Stomach smooth muscle (tissue), 2 donors: ENCODE data around the gene SFSWAP.

Source experiments
- H3K27ac ChIP-seq: one replicate; pipeline ENCODE4 v1.7.0; 2013; ENCODE audit warnings: mild to moderate bottlenecking, low read length, inconsistent platforms
- H3K27me3 ChIP-seq, 2 donors: one replicate each; pipeline ENCODE4 v1.7.0; 2013; ENCODE audit warnings: low read length in 2 of 2; ENCODE audit not compliant: insufficient read depth in 2 of 2, control insufficient read depth in 1 of 2
- H3K36me3 ChIP-seq, 2 donors: one replicate each; pipeline ENCODE4 v1.7.0; 2013; ENCODE audit warnings: low read length in 2 of 2; ENCODE audit not compliant: control insufficient read depth in 2 of 2, insufficient read depth in 2 of 2
- H3K4me1 ChIP-seq: one replicate; pipeline ENCODE4 v1.7.0; 2013; ENCODE audit warnings: low read length; ENCODE audit not compliant: control insufficient read depth, insufficient read depth
- H3K4me3 ChIP-seq, 2 donors: one replicate each; pipeline ENCODE4 v1.7.0; 2013; ENCODE audit warnings: low read length in 2 of 2
- H3K9ac ChIP-seq, 2 donors: one replicate each; pipeline ENCODE4 v1.7.0; 2013; ENCODE audit warnings: low read length in 2 of 2, mild to moderate bottlenecking in 1 of 2
- H3K9me3 ChIP-seq, 2 donors: one replicate each; pipeline ENCODE4 v1.7.0; 2013; ENCODE audit warnings: low read length in 2 of 2; ENCODE audit not compliant: control insufficient read depth in 2 of 2
- donor health status: healthy.
- donor health status: Pancreatic carcinoma.

The SFSWAP gene

DNA sequence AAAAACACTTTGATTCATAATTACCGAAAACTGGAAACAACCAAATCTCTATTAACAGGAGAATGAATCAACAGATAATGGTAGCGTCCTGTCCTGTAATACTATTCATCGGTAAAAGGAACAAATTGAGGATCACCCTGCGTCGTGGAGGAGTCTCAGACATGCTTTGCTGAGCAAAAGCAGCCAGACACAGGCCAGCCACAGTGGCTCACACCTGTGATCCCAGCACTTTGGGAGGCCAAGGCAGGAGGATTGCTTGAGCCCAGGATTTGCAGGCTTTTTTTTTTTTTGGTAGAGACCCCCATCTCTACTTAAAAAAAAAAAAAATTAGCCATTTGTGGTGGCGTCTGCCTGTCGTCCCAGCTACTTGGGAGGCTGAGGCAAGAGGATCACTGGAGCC is 83.2 kb downstream of the SFSWAP start:
- H3K27ac ChIP-seq, result no peak overlapping the region
- H3K4me1 ChIP-seq, result no peaks in the 10 kb centered on the region
- no peak overlapping the region for H3K4me3 ChIP-seq
- H3K9me3 ChIP-seq, result no peaks in the 10 kb centered on the region
- H3K36me3 ChIP-seq, result peaks cover 41 to 59% of the 10 kb centered on the region in 2 donors
- H3K27me3 ChIP-seq, result no peaks in the 10 kb centered on the region
- H3K9ac ChIP-seq, result no peak overlapping the region

DNA sequence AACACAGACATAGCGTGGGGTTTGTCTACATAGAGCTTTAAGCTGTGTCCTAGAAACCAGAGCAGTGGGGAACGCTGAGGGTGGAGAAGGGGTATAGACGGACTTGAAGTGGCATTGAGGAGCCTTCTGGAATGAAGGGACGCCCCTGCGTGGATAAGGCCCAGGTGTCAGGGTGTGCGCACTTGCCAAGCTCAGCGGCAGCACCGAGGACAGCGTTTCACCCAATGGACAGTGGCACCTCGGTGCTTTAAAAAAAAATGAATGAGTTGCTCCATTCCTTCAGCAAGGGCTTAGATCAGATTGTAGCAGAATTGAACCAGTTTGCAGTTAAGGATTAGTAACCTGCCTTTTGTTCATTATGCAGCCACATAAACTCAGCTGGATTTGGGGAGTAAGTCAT is 83.7 kb downstream of the SFSWAP start:
- Histone ChIP-seq H3K9ac (no peak overlapping the region), H3K27me3 (no peaks in the 10 kb centered on the region), H3K9me3 (no peaks in the 10 kb centered on the region), H3K36me3 (peaks cover 43 to 64% of the 10 kb centered on the region in 2 donors), H3K4me3 (no peak overlapping the region), H3K4me1 (no peaks in the 10 kb centered on the region), H3K27ac (no peak overlapping the region)

DNA sequence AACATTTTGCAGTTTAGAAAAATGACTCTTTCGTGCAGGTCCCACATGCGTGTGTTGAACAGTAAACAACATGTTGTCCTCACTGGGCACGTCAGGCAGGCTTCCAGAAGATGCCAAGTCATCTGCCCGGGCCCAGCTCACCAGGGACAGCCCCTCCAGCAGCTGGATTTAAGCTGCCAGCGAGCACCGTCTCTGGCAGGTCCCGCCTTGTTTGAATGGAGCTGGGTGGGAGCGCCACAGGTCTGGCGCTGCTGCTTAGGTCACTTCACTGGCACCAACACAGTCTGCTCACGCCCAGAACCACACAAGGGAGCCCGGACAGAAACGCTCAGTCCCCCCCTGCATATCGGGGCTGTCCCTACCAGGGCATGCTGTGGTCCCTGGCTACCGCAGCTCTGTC is 84.2 kb downstream of the SFSWAP start:
- no peak overlapping the region for H3K27ac ChIP-seq
- H3K27me3 ChIP-seq, result no peaks in the 10 kb centered on the region
- no peaks in the 10 kb centered on the region for H3K9me3 ChIP-seq
- peaks cover 43 to 63% of the 10 kb centered on the region in 2 donors for H3K36me3 ChIP-seq
- no peak overlapping the region for H3K9ac ChIP-seq
- H3K4me1 ChIP-seq, result no peaks in the 10 kb centered on the region
- no peak overlapping the region for H3K4me3 ChIP-seq

DNA sequence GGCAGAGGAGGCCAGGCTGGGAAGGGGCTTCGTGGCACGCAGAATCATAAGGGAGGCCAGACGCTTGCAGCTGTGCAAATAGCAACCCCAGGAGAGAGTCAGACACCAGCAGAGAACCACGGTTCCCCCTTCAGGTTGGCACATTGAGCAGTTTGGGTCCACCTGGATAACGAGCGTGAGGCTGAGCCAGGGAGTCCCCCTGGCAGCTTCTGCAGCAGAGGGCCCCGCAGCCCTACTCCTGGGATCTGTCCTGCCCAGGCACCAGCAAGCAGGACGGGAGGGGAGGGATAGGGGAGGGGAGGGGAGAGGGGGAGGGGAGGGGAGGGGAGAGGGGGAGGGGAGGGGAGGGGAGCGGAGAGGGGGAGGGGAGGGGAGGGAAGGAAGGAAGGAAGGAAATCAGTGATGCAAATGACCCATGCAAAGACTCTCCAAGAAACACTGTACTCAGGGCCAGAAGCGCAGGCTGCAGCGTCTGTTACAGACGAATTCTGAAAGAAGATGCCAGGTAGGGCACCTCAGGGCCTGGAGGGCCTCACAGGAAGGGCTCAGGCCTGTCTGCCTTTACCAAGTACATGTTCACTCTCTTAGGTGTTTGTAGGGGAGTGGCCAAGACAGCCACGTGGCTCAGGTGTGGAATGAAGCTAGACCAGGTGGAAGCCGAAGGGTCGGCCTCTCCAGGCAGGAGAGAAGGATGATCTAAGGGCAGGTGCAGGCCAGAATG is 85.0 kb downstream of the SFSWAP start:
- Histone ChIP-seq H3K9ac (no peak overlapping the region), H3K36me3 (peaks cover 45 to 57% of the 10 kb centered on the region in 2 donors), H3K9me3 (no peaks in the 10 kb centered on the region), H3K27me3 (no peaks in the 10 kb centered on the region), H3K4me1 (no peaks in the 10 kb centered on the region), H3K27ac (no peak overlapping the region), H3K4me3 (no peak overlapping the region)

DNA sequence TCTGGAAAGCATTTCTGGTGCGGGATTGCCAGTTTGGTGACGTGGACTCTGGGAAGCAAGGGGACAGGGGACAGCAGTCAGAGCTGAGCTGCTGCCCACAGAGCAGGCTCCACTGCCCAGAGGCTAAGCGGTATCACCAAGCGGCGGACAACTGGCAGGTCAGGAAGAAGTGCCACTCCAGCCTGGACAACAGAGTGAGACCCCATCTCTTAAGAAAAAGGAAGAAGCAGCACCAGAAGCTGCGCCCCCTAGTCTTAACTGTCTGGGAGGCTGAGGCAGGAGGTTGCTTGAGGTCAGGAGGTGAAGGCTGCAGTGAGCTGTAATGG is 85.5 kb downstream of the SFSWAP start:
- no peaks in the 10 kb centered on the region for H3K27me3 ChIP-seq
- no peaks in the 10 kb centered on the region for H3K9me3 ChIP-seq
- no peak overlapping the region for H3K27ac ChIP-seq
- peaks cover 45 to 57% of the 10 kb centered on the region in 2 donors for H3K36me3 ChIP-seq
- H3K4me3 ChIP-seq, result no peak overlapping the region
- no peaks in the 10 kb centered on the region for H3K4me1 ChIP-seq
- no peak overlapping the region for H3K9ac ChIP-seq

DNA sequence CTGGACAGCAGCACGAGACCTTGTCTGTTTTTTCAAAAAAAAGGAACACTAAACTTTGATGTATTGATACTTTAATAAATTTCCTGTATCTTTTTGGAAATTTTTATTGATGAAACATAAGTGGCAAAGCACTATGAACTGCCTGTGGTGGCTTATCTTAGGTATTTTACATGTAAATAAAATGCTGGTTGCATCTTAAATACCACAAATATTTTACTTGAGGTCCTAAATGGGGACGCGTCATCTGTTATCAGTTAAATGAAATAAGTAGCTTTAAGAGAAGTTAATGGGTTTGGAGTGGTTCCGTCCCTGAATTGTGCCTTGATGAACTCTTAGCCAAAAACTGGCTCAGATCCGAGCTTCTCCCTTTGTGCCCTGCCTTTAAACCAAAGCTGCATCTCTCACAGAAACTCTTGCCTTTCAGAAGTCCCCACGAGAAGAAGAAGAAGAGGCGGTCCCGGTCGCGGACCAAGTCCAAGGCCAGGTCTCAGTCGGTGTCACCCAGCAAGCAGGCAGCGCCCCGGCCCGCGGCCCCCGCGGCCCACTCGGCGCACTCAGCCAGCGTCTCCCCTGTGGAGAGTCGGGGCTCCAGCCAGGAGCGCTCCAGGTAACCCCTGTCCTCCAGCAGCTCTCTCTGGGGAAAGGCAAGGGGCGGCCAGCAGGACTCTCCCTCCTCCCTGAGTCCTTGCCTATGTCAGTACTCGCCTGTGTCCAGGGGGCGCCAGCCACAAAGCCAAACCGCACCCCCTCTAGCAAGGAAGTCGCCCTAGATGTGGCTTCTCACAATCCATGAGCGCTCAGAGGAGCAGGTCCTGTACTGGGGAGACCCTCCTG is 86.1 kb downstream of the SFSWAP start:
- H3K9ac ChIP-seq, result no peak overlapping the region
- H3K27ac ChIP-seq, result no peak overlapping the region
- no peaks in the 10 kb centered on the region for H3K9me3 ChIP-seq
- no peaks in the 10 kb centered on the region for H3K27me3 ChIP-seq
- no peak overlapping the region for H3K4me3 ChIP-seq
- H3K36me3 ChIP-seq, result peaks cover 44 to 53% of the 10 kb centered on the region in 2 donors
- no peaks in the 10 kb centered on the region for H3K4me1 ChIP-seq

DNA sequence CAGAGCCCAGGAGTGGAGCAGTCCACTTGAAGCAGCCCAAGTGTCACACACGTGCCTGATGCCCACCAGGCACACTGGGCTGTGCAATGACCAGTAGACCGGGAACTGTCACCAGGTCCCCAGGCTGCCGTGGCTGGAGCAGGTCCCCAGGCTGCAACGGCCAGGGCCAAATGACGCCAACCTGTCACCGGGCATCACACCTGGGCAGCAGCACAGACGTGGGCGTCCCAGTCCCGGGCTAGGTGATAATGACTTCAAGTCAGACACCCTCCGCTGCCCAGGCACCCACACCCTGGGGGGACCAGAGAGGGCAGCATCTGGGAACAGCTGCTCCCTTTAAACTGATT is 86.7 kb downstream of the SFSWAP start:
- no peak overlapping the region for H3K9ac ChIP-seq
- peaks cover 43 to 52% of the 10 kb centered on the region in 2 donors for H3K36me3 ChIP-seq
- H3K4me3 ChIP-seq, result no peak overlapping the region
- H3K27me3 ChIP-seq, result no peaks in the 10 kb centered on the region
- no peaks in the 10 kb centered on the region for H3K9me3 ChIP-seq
- H3K27ac ChIP-seq, result no peak overlapping the region
- no peaks in the 10 kb centered on the region for H3K4me1 ChIP-seq

DNA sequence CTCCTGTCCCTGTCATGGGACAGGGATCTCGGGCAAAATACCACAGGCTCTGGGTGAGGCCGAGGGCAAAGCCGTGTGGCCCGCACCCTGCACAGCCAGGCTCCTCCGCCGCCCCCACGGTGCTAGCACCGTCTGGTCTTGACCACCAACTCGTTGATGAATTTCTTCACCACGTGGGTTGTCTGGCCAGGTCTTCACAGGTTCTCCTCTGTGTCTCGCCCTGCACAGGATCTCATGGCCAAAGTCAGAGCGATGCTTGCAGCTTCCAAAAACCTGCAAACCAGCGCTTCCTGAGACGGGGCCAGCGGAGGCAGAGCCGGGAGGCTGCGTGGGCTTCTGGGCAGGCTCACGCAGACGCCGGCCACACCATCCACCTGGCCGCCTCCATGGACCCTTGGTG is 88.3 kb downstream of the SFSWAP start:
- no peak overlapping the region for H3K27ac ChIP-seq
- no peaks in the 10 kb centered on the region for H3K27me3 ChIP-seq
- H3K36me3 ChIP-seq, result peaks cover 37 to 48% of the 10 kb centered on the region in 2 donors
- H3K4me3 ChIP-seq, result no peak overlapping the region
- H3K9me3 ChIP-seq, result no peaks in the 10 kb centered on the region
- H3K4me1 ChIP-seq, result peaks cover 6% of the 10 kb centered on the region
- H3K9ac ChIP-seq, result no peak overlapping the region

DNA sequence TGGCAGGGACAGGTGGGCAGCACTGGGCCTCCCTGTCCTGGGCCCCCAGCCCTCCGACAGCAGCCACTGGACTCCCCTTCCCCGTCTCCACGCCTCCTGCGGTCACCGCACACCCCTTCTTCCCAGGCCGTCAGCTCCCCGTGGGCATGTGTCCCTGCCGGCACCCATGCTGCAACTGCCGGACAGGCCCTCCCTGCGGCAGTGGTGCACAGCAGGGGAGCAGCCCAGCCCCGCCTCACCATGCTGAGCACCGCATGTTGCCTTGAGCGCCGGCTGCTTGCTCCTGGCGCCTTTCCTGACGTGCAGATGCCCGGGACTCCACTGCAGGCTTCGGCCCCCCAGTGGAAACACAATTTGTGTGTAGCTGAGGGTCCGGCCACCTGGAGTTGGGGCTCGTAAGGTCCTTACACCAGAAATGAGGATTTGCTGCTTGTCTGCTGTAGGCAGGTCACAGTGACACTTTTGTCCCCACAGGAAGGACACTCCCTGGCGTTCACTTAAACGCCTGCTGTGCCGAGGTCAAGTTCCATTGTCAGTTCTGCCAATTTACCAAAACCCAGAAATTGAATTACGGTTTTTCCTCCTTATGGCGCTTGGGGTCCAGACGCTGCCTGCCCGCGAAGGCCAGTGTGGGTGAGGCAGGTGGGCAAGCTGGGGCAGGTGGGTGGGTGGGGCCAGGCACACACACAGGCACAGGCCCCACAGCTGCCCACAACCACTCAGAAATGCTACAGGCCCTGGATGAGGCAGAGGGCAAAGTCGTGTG is 89.1 kb downstream of the SFSWAP start:
- Histone ChIP-seq H3K9me3 (no peaks in the 10 kb centered on the region), H3K27me3 (no peaks in the 10 kb centered on the region), H3K27ac (no peak overlapping the region), H3K36me3 (peaks cover 37 to 40% of the 10 kb centered on the region in 2 donors), H3K9ac (no peak overlapping the region), H3K4me1 (peaks cover 7% of the 10 kb centered on the region), H3K4me3 (no peak overlapping the region)

DNA sequence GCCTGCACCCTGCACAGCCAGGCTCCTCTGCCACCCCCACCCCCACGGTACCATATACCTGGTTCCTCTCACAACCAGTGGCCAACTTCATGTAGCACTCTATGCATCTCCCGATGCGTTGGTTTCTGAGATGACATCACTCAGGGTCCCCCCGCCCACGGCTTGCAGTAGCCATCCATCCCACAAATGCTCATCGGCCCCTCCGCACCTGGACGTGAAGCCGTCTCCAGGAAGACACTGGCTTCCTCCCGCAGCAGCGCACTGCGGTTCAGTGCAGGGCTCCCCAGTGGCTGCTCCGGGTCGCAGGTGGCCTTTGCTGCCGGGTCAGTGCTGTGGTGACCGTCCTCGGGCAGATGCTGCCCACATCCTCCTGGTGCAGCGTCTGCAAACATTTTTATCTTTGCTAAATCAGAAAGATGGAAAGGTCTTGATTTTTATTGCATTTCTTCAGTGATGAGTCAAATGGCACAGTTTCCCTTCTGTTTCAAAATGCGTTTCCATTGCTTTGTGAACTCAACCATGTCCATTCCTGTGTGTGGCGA is 89.8 kb downstream of the SFSWAP start:
- no peaks in the 10 kb centered on the region for H3K9me3 ChIP-seq
- H3K27ac ChIP-seq, result no peak overlapping the region
- no peaks in the 10 kb centered on the region for H3K27me3 ChIP-seq
- H3K4me3 ChIP-seq, result no peak overlapping the region
- H3K4me1 ChIP-seq, result peaks cover 7% of the 10 kb centered on the region
- peaks cover 35 to 36% of the 10 kb centered on the region in 2 donors for H3K36me3 ChIP-seq
- H3K9ac ChIP-seq, result no peak overlapping the region
